ENCODE results near the gene XPOT. TPM values are rescaled to one million over a fixed set of nuclear protein-coding genes. Genes with fewer than 3 reads are reported as not detected.

The XPOT gene
- total RNA-seq, 1 experiment from 2014 or later = 155 TPM

DNA sequence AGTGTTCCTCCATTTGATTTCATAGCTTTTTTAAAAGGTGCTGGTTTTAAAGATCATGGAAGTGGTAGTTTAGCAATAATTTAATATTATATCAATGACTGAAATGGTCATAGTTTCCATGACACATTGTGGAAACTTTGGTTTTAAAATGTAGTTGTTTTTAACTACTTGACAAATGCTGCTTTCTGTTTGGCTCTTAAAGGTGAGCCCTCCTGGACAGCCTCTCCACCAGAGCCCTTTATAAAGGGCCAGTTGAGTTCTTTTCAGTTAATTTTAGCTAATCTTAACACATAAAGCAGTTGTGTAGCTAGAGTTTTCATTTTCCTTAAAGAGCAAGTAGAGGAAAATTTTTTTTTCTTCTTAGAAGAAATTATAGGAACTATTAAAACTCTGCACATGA lies 14.0 kb downstream of the XPOT start:
- CTCF ChIA-PET = no interaction called here
- no peak for ATAC-seq
- TF ChIP-seq TCF7L2 (IDR thresholded peaks at IDR 0.05; ENCODE audit: low read depth, low read length) = no peak
- no peak overlapping the region for H3K4me3 ChIP-seq (ENCODE audit: low read depth in 2 of 2, low read length in 2 of 2)
- H3K36me3 ChIP-seq (ENCODE audit: control insufficient read depth, insufficient read depth, low read length) = peaks cover 74% of the 10 kb centered on the region
- intact Hi-C loops (cut with micrococcal nuclease; ENCODE audit: unreplicated experiment) = no loop called here
- BruUV-seq (replicated peaks) = no TSS peak
- no peak overlapping the region for H3K27ac ChIP-seq (ENCODE audit: low read length)
- no peak for DNase-seq (ENCODE audit: low read depth, low spot score)
- in situ Hi-C loops (cut with HindIII; ENCODE audit: low pct_unique_long_range_greater_than_20kb, low sequenced_read_pairs) = no loop called here
- no peaks in the 10 kb centered on the region for H3K9me3 ChIP-seq (ENCODE audit: control insufficient read depth, insufficient read depth, low read depth, low read length)
- no peaks in the 10 kb centered on the region for H3K4me1 ChIP-seq (ENCODE audit: control insufficient read depth, insufficient read depth, low read length)
- H3K27me3 ChIP-seq (ENCODE audit: control insufficient read depth, insufficient read depth, low read length) = no peaks in the 10 kb centered on the region
- POLR2A ChIA-PET = interaction anchor here (0.6 kb wide), 2 partner anchors 14 to 168 kb away, joined by 12 to 15 read pairs; partner anchors contain the start of gene XPOT

DNA sequence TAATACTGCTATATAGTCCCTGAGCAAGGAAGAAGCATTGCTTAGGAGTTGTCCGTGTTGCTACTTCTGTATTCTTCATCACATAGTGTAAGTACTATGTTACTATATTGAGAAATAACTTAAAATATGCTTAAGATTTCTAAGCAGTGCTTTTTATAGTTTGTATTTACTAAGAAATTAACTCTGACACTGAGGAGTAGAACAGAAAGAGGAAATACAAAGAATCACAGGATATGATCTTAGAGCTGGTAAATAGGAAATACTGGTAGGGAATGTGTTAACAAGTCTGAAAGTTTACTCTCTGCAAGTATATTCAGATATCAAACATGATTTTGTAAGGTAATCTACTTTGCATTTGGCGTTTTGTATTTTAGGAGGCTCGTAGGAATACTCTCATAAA lies 15.5 kb downstream of the XPOT start:
- DNase-seq (ENCODE audit: low read depth, low spot score) (no peak), ATAC-seq (no peak)
- CTCF ChIA-PET = no interaction called here
- Histone ChIP-seq H3K4me1 (ENCODE audit: control insufficient read depth, insufficient read depth, low read length) (no peaks in the 10 kb centered on the region), H3K4me3 (ENCODE audit: low read depth in 2 of 2, low read length in 2 of 2) (no peak overlapping the region), H3K27ac (ENCODE audit: low read length) (no peak overlapping the region), H3K36me3 (ENCODE audit: control insufficient read depth, insufficient read depth, low read length) (peaks cover 72% of the 10 kb centered on the region), H3K9me3 (ENCODE audit: control insufficient read depth, insufficient read depth, low read depth, low read length) (no peaks in the 10 kb centered on the region), H3K27me3 (ENCODE audit: control insufficient read depth, insufficient read depth, low read length) (no peaks in the 10 kb centered on the region)
- TF ChIP-seq, protein P1, sequence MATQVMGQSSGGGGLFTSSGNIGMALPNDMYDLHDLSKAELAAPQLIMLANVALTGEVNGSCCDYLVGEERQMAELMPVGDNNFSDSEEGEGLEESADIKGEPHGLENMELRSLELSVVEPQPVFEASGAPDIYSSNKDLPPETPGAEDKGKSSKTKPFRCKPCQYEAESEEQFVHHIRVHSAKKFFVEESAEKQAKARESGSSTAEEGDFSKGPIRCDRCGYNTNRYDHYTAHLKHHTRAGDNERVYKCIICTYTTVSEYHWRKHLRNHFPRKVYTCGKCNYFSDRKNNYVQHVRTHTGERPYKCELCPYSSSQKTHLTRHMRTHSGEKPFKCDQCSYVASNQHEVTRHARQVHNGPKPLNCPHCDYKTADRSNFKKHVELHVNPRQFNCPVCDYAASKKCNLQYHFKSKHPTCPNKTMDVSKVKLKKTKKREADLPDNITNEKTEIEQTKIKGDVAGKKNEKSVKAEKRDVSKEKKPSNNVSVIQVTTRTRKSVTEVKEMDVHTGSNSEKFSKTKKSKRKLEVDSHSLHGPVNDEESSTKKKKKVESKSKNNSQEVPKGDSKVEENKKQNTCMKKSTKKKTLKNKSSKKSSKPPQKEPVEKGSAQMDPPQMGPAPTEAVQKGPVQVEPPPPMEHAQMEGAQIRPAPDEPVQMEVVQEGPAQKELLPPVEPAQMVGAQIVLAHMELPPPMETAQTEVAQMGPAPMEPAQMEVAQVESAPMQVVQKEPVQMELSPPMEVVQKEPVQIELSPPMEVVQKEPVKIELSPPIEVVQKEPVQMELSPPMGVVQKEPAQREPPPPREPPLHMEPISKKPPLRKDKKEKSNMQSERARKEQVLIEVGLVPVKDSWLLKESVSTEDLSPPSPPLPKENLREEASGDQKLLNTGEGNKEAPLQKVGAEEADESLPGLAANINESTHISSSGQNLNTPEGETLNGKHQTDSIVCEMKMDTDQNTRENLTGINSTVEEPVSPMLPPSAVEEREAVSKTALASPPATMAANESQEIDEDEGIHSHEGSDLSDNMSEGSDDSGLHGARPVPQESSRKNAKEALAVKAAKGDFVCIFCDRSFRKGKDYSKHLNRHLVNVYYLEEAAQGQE (IDR thresholded peaks at IDR 0.05; ENCODE audit: insufficient read depth in 1 of 2, low read depth in 2 of 2, low read length in 1 of 2) = no peak
- TF ChIP-seq POLR2AphosphoS5 (IDR thresholded peaks at IDR 0.05; ENCODE audit: low read depth, low read length) (no peak), TCF7L2 (IDR thresholded peaks at IDR 0.05; ENCODE audit: low read depth, low read length) (no peak)
- TF ChIP-seq, protein P2, sequence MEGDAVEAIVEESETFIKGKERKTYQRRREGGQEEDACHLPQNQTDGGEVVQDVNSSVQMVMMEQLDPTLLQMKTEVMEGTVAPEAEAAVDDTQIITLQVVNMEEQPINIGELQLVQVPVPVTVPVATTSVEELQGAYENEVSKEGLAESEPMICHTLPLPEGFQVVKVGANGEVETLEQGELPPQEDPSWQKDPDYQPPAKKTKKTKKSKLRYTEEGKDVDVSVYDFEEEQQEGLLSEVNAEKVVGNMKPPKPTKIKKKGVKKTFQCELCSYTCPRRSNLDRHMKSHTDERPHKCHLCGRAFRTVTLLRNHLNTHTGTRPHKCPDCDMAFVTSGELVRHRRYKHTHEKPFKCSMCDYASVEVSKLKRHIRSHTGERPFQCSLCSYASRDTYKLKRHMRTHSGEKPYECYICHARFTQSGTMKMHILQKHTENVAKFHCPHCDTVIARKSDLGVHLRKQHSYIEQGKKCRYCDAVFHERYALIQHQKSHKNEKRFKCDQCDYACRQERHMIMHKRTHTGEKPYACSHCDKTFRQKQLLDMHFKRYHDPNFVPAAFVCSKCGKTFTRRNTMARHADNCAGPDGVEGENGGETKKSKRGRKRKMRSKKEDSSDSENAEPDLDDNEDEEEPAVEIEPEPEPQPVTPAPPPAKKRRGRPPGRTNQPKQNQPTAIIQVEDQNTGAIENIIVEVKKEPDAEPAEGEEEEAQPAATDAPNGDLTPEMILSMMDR (IDR thresholded peaks at IDR 0.05) = no peak
- no TSS peak for BruUV-seq (replicated peaks)
- POLR2A ChIA-PET = no interaction called here
- intact Hi-C loops (cut with micrococcal nuclease; ENCODE audit: unreplicated experiment) (loop anchor here (10.0 kb wide), 1 partner anchor 75 kb away; no protein-coding TSS in a partner anchor), in situ Hi-C loops (cut with HindIII; ENCODE audit: low pct_unique_long_range_greater_than_20kb, low sequenced_read_pairs) (no loop called here)

DNA sequence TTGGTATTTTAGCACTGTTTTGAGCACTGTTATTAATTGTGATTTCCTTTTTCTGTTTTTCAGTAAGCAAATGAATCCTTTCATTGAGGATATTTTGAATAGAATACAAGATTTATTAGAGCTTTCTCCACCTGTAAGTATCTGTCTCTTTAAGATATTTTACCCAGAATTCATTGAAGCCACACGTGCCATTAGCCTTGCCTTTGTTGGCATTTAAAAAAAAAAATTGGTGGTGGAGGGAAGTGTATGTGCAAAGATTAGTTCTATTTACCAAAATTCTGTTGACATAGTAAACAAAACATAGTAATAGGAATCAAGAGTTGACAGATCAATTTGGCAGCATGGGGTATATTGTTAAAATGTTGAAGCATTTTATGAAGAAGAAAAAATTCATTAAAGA lies 23.8 kb downstream of the XPOT start:
- intact Hi-C loops (cut with micrococcal nuclease; ENCODE audit: unreplicated experiment) (loop anchor here (10.0 kb wide), 1 partner anchor 67 kb away; no protein-coding TSS in a partner anchor), in situ Hi-C loops (cut with HindIII; ENCODE audit: low pct_unique_long_range_greater_than_20kb, low sequenced_read_pairs) (no loop called here)
- H3K27me3 ChIP-seq (ENCODE audit: control insufficient read depth, insufficient read depth, low read length) = no peaks in the 10 kb centered on the region
- TF ChIP-seq SIN3A (IDR thresholded peaks at IDR 0.05; ENCODE audit: borderline replicate concordance, insufficient read depth, low read depth, low read length) = no peak
- no peak for TF ChIP-seq POLR2AphosphoS5 (IDR thresholded peaks at IDR 0.05; ENCODE audit: low read depth, low read length)
- no peak for TF ChIP-seq TCF7L2 (IDR thresholded peaks at IDR 0.05; ENCODE audit: low read depth, low read length)
- TF ChIP-seq, protein P2 (IDR thresholded peaks at IDR 0.05) = no peak
- TF ChIP-seq, protein P1 (IDR thresholded peaks at IDR 0.05; ENCODE audit: insufficient read depth in 1 of 2, low read depth in 2 of 2, low read length in 1 of 2) = no peak
- H3K4me1 ChIP-seq (ENCODE audit: control insufficient read depth, insufficient read depth, low read length) = no peaks in the 10 kb centered on the region
- H3K4me3 ChIP-seq (ENCODE audit: low read depth in 2 of 2, low read length in 2 of 2) = no peak overlapping the region
- no peak for ATAC-seq
- CTCF ChIA-PET = no interaction called here
- POLR2A ChIA-PET = no interaction called here
- BruUV-seq (replicated peaks) = no TSS peak
- H3K36me3 ChIP-seq (ENCODE audit: control insufficient read depth, insufficient read depth, low read length) = peaks cover 71% of the 10 kb centered on the region
- DNase-seq (ENCODE audit: low read depth, low spot score) = no peak
- H3K27ac ChIP-seq (ENCODE audit: low read length) = no peak overlapping the region
- H3K9me3 ChIP-seq (ENCODE audit: control insufficient read depth, insufficient read depth, low read depth, low read length) = no peaks in the 10 kb centered on the region
